ENCODE measurements around the gene ZNF804A.

DNA sequence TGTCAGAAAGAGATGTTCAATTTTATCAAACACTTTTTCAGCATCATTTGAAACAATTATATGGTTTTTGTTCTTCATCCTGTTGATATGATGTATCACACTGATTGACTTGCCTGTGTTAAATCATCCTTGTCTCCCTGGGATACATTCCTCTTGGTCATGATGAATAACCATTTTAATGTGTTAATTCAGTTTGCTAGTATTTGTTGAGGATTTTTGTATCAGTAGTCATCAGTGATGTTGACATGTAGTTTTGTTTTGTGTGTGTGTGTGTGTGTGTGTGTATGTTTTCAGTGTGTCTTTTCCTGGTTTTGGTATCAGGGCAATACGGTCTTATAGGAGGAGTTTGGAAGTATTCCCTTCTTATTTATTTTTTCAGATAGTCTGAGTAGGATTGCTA, 325.4 kb downstream of the ZNF804A start:
- TF ChIP-seq, protein P1, sequence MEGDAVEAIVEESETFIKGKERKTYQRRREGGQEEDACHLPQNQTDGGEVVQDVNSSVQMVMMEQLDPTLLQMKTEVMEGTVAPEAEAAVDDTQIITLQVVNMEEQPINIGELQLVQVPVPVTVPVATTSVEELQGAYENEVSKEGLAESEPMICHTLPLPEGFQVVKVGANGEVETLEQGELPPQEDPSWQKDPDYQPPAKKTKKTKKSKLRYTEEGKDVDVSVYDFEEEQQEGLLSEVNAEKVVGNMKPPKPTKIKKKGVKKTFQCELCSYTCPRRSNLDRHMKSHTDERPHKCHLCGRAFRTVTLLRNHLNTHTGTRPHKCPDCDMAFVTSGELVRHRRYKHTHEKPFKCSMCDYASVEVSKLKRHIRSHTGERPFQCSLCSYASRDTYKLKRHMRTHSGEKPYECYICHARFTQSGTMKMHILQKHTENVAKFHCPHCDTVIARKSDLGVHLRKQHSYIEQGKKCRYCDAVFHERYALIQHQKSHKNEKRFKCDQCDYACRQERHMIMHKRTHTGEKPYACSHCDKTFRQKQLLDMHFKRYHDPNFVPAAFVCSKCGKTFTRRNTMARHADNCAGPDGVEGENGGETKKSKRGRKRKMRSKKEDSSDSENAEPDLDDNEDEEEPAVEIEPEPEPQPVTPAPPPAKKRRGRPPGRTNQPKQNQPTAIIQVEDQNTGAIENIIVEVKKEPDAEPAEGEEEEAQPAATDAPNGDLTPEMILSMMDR (IDR thresholded peaks at IDR 0.05) = no peak
- TF ChIP-seq POLR2A (IDR thresholded peaks at IDR 0.05) = no peak
